SK-N-SH treated with all-trans-retinoic acid at 6 μM for 48 hours (cell line): ENCODE measurements around the gene CFAP299.
A peak's percentile ranks its signal among the peaks of the same experiment; 100 is the strongest.

ENCODE experiments used
- ATAC-seq: fragments of 200-7000 bp; cut with Tn5 transposase; 3 replicates; pipeline ENCODE4 v1.9.1; 2020; ENCODE audit warnings: mild to moderate bottlenecking, moderate library complexity
- ARNTL ChIP-seq: fragments of 450-650 bp; formaldehyde crosslinking; IDR thresholded peaks from 2 replicates; pipeline ENCODE4 v1.5.0; 2020; ENCODE audit warnings: low read depth, mild to moderate bottlenecking, moderate library complexity, borderline replicate concordance
- BACH2 ChIP-seq: fragments of 250-450 bp; sonication (Bioruptor Pico); IDR thresholded peaks from 2 replicates; pipeline ENCODE4 v1.9.0; 2021; ENCODE audit warnings: mild to moderate bottlenecking, borderline replicate concordance
- CREB5 ChIP-seq: fragments of 250-450 bp; sonication (Bioruptor Pico); IDR thresholded peaks from 2 replicates; pipeline ENCODE4 v1.5.1; 2020; ENCODE audit warnings: low read depth, mild to moderate bottlenecking, moderate library complexity
- CSDC2 ChIP-seq: fragments of 250-450 bp; sonication (Bioruptor Pico); IDR thresholded peaks from 2 replicates; pipeline ENCODE4 v1.5.0; 2020; ENCODE audit warnings: mild to moderate bottlenecking, moderate library complexity
- CSRNP3 ChIP-seq: fragments of 250-450 bp; sonication (Bioruptor Pico); IDR thresholded peaks from 2 replicates; pipeline ENCODE4 v1.5.1; 2021; ENCODE audit warnings: mild to moderate bottlenecking, moderate library complexity
- GLIS3 ChIP-seq: fragments of 250-450 bp; sonication (Bioruptor Pico); IDR thresholded peaks from 2 replicates; pipeline ENCODE4 v1.5.0; 2020; ENCODE audit warnings: mild to moderate bottlenecking, moderate library complexity
- ISL1 ChIP-seq: fragments of 250-450 bp; sonication (Bioruptor Pico); IDR thresholded peaks from 2 replicates; pipeline ENCODE4 v2.1.2; 2022; ENCODE audit warnings: mild to moderate bottlenecking, moderate library complexity
- OSR1 ChIP-seq: fragments of 250-450 bp; sonication (Bioruptor Pico); IDR thresholded peaks from 2 replicates; pipeline ENCODE4 v1.8.0; 2022; ENCODE audit warnings: moderate library complexity, mild to moderate bottlenecking, inconsistent platforms
- POU6F1 ChIP-seq: fragments of 250-450 bp; sonication (Bioruptor Pico); IDR thresholded peaks from 2 replicates; pipeline ENCODE4 v1.8.0; 2021; ENCODE audit warnings: low read depth, mild to moderate bottlenecking, moderate library complexity, borderline replicate concordance
- RARB ChIP-seq: fragments of 250-450 bp; sonication (Bioruptor Pico); IDR thresholded peaks from 2 replicates; pipeline ENCODE4 v1.8.0; 2021; ENCODE audit warnings: mild to moderate bottlenecking, moderate library complexity
- SNAI2 ChIP-seq: fragments of 250-450 bp; sonication (Bioruptor Pico); IDR thresholded peaks from 2 replicates; pipeline ENCODE4 v1.5.0; 2020; ENCODE audit warnings: mild to moderate bottlenecking, moderate library complexity
- TCF4 ChIP-seq: fragments of 250-450 bp; sonication (Bioruptor Pico); IDR thresholded peaks from 2 replicates; pipeline ENCODE4 v1.8.0; 2021; ENCODE audit warnings: mild to moderate bottlenecking, moderate library complexity, borderline replicate concordance
- TOX ChIP-seq: fragments of 250-450 bp; sonication (Bioruptor Pico); IDR thresholded peaks from 2 replicates; pipeline ENCODE4 v1.8.0; 2021; ENCODE audit warnings: mild to moderate bottlenecking, moderate library complexity, borderline replicate concordance
- TSHZ2 ChIP-seq: fragments of 250-450 bp; sonication (Bioruptor Pico); IDR thresholded peaks from 2 replicates; pipeline ENCODE4 v1.5.0; 2020; ENCODE audit warnings: mild to moderate bottlenecking, moderate library complexity
- ZC3H10 ChIP-seq: fragments of 250-450 bp; sonication (Bioruptor Pico); IDR thresholded peaks from 2 replicates; pipeline ENCODE4 v1.5.1; 2021; ENCODE audit warnings: mild to moderate bottlenecking, moderate library complexity
- ZFP30 ChIP-seq: fragments of 450-650 bp; formaldehyde crosslinking; IDR thresholded peaks from 2 replicates; pipeline ENCODE4 v1.5.0; 2022; ENCODE audit warnings: mild to moderate bottlenecking, moderate library complexity
- ZNF8 ChIP-seq: fragments of 450-650 bp; formaldehyde crosslinking; IDR thresholded peaks from 2 replicates; pipeline ENCODE4 v1.5.0; 2020; ENCODE audit warnings: mild to moderate bottlenecking, moderate library complexity
- TF ChIP-seq, protein P1 (sequence below): fragments of 250-450 bp; sonication (Bioruptor Pico); IDR thresholded peaks from 2 replicates; pipeline ENCODE4 v1.8.0; 2020; ENCODE audit warnings: mild to moderate bottlenecking, moderate library complexity, borderline replicate concordance

CFAP299 gene

GRCh38 chr4:80610845-80611677, 275.5 kb downstream of the CFAP299 start:
- TF ChIP-seq SNAI2 (no peak), OSR1 (CRISPR knock-in tag) (no peak), TOX (CRISPR knock-in tag) (peak; percentile 40; the same call in 1 of the 2 replicates), TSHZ2 (no peak), GLIS3 (no peak), ZNF8 (no peak), CSRNP3 (CRISPR knock-in tag) (no peak)
- TF ChIP-seq, protein P1, sequence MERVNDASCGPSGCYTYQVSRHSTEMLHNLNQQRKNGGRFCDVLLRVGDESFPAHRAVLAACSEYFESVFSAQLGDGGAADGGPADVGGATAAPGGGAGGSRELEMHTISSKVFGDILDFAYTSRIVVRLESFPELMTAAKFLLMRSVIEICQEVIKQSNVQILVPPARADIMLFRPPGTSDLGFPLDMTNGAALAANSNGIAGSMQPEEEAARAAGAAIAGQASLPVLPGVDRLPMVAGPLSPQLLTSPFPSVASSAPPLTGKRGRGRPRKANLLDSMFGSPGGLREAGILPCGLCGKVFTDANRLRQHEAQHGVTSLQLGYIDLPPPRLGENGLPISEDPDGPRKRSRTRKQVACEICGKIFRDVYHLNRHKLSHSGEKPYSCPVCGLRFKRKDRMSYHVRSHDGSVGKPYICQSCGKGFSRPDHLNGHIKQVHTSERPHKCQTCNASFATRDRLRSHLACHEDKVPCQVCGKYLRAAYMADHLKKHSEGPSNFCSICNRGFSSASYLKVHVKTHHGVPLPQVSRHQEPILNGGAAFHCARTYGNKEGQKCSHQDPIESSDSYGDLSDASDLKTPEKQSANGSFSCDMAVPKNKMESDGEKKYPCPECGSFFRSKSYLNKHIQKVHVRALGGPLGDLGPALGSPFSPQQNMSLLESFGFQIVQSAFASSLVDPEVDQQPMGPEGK, result no peak
- no peak for ATAC-seq

GRCh38 chr4:80611678-80611979, 276.1 kb downstream of the CFAP299 start:
- no peak for ATAC-seq
- TF ChIP-seq CSDC2 (no peak), ISL1 (CRISPR knock-in tag) (no peak), ZC3H10 (CRISPR knock-in tag) (no peak), CREB5 (CRISPR knock-in tag) (no peak), GLIS3 (no peak), TOX (CRISPR knock-in tag) (no peak), ZNF8 (no peak), SNAI2 (no peak), TCF4 (no peak), TSHZ2 (no peak), RARB (no peak), ARNTL (no peak), CSRNP3 (CRISPR knock-in tag) (no peak), POU6F1 (CRISPR knock-in tag) (no peak), ZFP30 (CRISPR knock-in tag) (no peak), BACH2 (CRISPR knock-in tag) (no peak)
- TF ChIP-seq, protein P1, result no peak
